Testis (tissue), 3 donors: ENCODE measurements around the gene AP5S1. TPM values are rescaled to one million over a fixed set of nuclear protein-coding genes. Genes with fewer than 3 reads are reported as not detected.
A peak's percentile ranks its signal among the peaks of the same experiment; 100 is the strongest.

Source experiments
- DNase-seq: peaks from one replicate; pipeline ENCODE4 v3.0.0-alpha.2; 2019
- H3K27ac ChIP-seq, 2 donors: fragments of 200-600 bp; sonication (generic); one replicate each; pipeline ENCODE4 v1.5.1; 2019
- H3K27me3 ChIP-seq: fragments of 200-600 bp; sonication (generic); one replicate; pipeline ENCODE4 v1.5.1; 2019
- H3K36me3 ChIP-seq: fragments of 200-600 bp; sonication (generic); one replicate; pipeline ENCODE4 v1.5.1; 2017; ENCODE audit warnings: low read depth; ENCODE audit errors: missing control alignments
- H3K4me1 ChIP-seq: fragments of 200-600 bp; sonication (generic); one replicate; pipeline ENCODE4 v1.5.1; 2019
- H3K4me3 ChIP-seq, 2 donors: fragments of 200-600 bp; sonication (generic); one replicate each; pipeline ENCODE4 v1.5.1; 2017 to 2019
- H3K9me3 ChIP-seq: fragments of 200-600 bp; sonication (generic); one replicate; pipeline ENCODE4 v1.5.1; 2017
- POLR2A ChIP-seq: fragments of 450-650 bp; IDR thresholded peaks from one replicate; pipeline ENCODE4 v1.6.1; 2017; ENCODE audit warnings: antibody characterized with exemption, mild to moderate bottlenecking, moderate library complexity
- WGBS, 2 donors: methylation state at CpG; one replicate each; pipeline ENCODE4 v1.1.5; 2018; 5-methylcytosine and 5-hydroxymethylcytosine counted together
- intact Hi-C: fragments of 100-400 bp; cut with DNase I; formaldehyde crosslinking; loops from one replicate; pipeline ENCODE4 v1.15.1; 2023; ENCODE audit warnings: low total_unique reads
- polyA plus RNA-seq: library from polyadenylated mRNA; stranded (reverse); fragments of 350-450 nt; fragmentation: Illumina TruSeq; extraction: RNeasy Lipid Tissue Mini Kit (QIAGEN cat#74804); gene quantifications from one replicate; pipeline ENCODE4 v1.2.3, GENCODE V29; 2014; ENCODE audit warnings: low read depth, low replicate concordance; ENCODE audit not compliant: insufficient read depth
- total RNA-seq, 2 donors: library from RNA; depleted of rRNA; stranded (reverse); fragments of >200 nt; gene quantifications; one replicate each; pipeline ENCODE4 v1.2.3, GENCODE V29; 2016
- TF ChIP-seq, protein P1 (sequence below), 3 experiments: fragments of 450-650 bp in 2 of 3; fragments of 200-600 bp in 1 of 3; sonication (generic) in 1 of 3; IDR thresholded peaks; one replicate each; pipeline ENCODE4 v1.5.1; 2016 to 2019; ENCODE audit warnings: antibody characterized with exemption in 3 of 3, mild to moderate bottlenecking in 2 of 3, moderate library complexity in 1 of 3

The AP5S1 gene
- total and polyA plus RNA-seq, 3 donors from 2014 or later, result 25.9 to 26.6 (median 26.0) TPM

DNA sequence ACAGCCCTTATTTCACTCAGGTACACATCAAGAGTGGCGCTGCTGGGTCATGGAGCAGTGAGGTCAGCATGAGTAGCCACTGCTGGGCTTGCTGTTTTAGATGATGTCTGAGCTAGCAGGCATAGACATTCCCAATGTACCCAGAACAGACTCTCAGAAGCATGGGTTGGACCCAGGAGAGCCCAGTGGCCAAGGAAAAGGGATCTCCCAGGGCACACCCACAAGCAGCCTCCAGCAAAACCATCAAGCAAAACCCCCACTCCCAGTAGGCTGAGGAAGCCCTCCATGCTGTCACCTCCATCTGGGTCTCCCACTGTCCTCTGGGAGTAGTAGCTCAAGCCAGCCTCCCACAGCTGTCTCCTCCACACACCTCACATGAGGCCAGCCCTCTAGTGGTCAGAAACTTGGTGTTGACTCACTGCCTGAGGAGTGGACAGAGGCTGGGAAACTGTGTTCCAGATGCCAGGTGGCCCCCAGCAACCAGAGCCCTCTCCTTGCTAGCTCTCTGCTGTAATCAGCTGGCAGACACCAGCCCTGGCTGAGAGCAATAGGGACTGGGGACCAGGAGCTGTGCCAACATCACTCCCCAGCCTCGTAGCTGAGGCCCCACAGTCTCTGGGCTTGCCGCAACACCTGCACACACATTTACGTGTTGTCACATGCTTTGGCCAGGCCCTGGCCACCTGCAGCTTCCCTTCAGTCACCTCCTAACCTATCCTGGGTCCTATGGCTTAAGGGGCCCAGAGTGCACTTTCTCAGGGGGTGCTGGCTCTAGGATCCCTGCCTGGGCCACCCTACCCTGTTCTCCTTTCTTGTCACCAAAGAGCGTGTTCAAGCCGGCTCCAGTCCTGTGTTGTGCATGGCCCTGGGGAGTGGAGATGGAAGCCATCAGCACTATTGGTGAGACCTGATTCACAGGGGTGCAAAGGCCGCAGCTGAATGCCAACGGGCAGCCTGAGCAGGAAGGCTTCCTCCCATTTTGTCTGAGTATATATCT lies 1.9 kb upstream of the AP5S1 start:
- TF ChIP-seq, protein P1, sequence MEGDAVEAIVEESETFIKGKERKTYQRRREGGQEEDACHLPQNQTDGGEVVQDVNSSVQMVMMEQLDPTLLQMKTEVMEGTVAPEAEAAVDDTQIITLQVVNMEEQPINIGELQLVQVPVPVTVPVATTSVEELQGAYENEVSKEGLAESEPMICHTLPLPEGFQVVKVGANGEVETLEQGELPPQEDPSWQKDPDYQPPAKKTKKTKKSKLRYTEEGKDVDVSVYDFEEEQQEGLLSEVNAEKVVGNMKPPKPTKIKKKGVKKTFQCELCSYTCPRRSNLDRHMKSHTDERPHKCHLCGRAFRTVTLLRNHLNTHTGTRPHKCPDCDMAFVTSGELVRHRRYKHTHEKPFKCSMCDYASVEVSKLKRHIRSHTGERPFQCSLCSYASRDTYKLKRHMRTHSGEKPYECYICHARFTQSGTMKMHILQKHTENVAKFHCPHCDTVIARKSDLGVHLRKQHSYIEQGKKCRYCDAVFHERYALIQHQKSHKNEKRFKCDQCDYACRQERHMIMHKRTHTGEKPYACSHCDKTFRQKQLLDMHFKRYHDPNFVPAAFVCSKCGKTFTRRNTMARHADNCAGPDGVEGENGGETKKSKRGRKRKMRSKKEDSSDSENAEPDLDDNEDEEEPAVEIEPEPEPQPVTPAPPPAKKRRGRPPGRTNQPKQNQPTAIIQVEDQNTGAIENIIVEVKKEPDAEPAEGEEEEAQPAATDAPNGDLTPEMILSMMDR (IDR thresholded peaks at IDR 0.05), result peak; percentile 55 to 74 (median 57)
- TF ChIP-seq POLR2A, result no peak
- H3K4me3 ChIP-seq, result no peak overlapping the region
- H3K4me1 ChIP-seq, result peaks cover 22% of the 10 kb centered on the region
- peak; percentile 86 for DNase-seq
- peak overlapping the region; percentile 99 for H3K27ac ChIP-seq
- intact Hi-C loops, result no loop called here
- no peaks in the 10 kb centered on the region for H3K36me3 ChIP-seq
- no peaks in the 10 kb centered on the region for H3K9me3 ChIP-seq
- H3K27me3 ChIP-seq, result no peaks in the 10 kb centered on the region
- 76 to 81% methylated on average over 4 to 8 of the region's 8 CpGs for WGBS, 2 donors

DNA sequence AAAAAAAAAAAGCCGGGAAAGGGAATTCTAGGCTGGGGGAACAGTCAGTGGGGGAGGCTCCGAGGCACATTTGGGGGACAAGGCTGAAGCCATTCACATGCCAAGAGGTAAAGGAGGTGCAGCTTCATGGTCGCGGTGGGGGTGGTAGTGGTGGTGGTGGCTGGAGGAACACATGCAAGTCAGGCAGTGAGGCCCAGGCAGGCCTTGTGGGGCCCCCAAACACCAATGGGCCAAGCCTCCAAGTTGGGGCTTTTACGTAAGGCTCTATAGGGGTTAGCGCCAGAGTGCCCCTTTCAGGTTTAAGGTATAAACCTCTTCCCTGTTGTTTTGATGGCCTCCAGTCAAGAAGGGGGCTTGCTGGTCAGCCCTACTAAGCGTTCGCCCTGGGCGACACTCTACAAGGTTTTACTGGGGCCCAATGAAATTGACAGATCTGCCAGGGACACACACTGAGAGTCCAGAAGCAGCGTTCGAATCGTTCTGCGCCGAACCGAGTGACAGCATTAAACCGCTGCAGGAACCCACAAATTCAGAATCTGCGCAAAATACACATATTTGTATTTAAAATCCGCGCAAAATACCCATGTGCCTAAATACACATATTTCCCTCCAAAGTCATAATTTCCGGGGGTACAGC lies 818 bp upstream of the AP5S1 start:
- DNase-seq, result no peak
- intact Hi-C loops, result loop anchor here (2.0 kb wide), 1 partner anchor 33 kb away; the partner anchor contains the start of gene CENPB
- Histone ChIP-seq H3K4me3 (peak overlapping the region; percentile 67 to 85), H3K9me3 (no peaks in the 10 kb centered on the region), H3K27me3 (no peaks in the 10 kb centered on the region), H3K27ac (peak overlapping the region; percentile 99), H3K36me3 (no peaks in the 10 kb centered on the region), H3K4me1 (peaks cover 22% of the 10 kb centered on the region)
- 43 to 60% methylated on average over 20 of the region's 20 CpGs for WGBS, 2 donors
- TF ChIP-seq, protein P1 (IDR thresholded peaks at IDR 0.05), result no peak
- TF ChIP-seq POLR2A, result no peak

- peaks cover 22% of the 10 kb centered on the region for H3K4me1 ChIP-seq
- no peaks in the 10 kb centered on the region for H3K9me3 ChIP-seq
- H3K4me3 ChIP-seq, result peak overlapping the region; percentile 67 to 85
- no peak for DNase-seq
- H3K27ac ChIP-seq, result peak overlapping the region; percentile 99
- 29 to 31% methylated on average over 20 of the region's 20 CpGs for WGBS, 2 donors
- no peak for TF ChIP-seq POLR2A
- TF ChIP-seq, protein P1 (IDR thresholded peaks at IDR 0.05), result no peak
- intact Hi-C loops, result loop anchor here (2.0 kb wide), 1 partner anchor 34 kb away; the partner anchor contains the start of gene CENPB
- no peaks in the 10 kb centered on the region for H3K36me3 ChIP-seq
- H3K27me3 ChIP-seq, result no peaks in the 10 kb centered on the region
Measured at GRCh38 chr20:3820901-3821727, 767 bp downstream of the AP5S1 start.

DNA sequence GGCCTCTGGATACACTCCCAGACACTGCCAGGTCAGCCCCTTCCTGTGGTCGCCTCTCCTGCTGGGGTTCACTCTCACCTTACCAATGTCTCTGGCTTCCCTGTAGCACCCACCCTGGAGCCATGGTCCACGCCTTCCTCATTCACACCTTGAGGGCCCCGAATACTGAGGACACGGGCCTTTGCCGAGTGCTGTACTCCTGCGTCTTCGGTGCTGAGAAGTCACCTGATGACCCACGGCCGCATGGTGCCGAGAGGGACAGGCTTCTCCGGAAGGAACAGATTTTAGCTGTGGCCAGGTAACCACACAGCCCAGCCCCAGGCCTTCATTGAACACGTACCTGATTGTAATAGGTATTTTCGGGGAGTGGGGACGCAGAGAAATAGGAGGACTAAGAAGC lies 1.6 kb downstream of the AP5S1 start:
- peaks cover 22% of the 10 kb centered on the region for H3K4me1 ChIP-seq
- TF ChIP-seq, protein P1 (IDR thresholded peaks at IDR 0.05), result no peak
- TF ChIP-seq POLR2A, result no peak
- H3K4me3 ChIP-seq, result no peak overlapping the region
- 84 to 90% methylated on average over 14 of the region's 14 CpGs for WGBS, 2 donors
- no peak overlapping the region for H3K27ac ChIP-seq
- H3K36me3 ChIP-seq, result no peaks in the 10 kb centered on the region
- intact Hi-C loops, result loop anchor here (2.0 kb wide), 1 partner anchor 35 kb away; the partner anchor contains the start of gene CENPB
- H3K27me3 ChIP-seq, result no peaks in the 10 kb centered on the region
- DNase-seq, result no peak
- H3K9me3 ChIP-seq, result no peaks in the 10 kb centered on the region
